GM21528 (cell line): ENCODE results near the gene EPB41L3.
"Not testable (repeated sequence)": the region's sequence is repeated elsewhere in the genome, so short reads cannot be mapped to it uniquely, and the experiment has no call there.

Experiments
- ATAC-seq: cut with Tn5 transposase; IDR thresholded peaks from one replicate; pipeline ENCODE4 v1.9.1; 2021; ENCODE audit warnings: mild to moderate bottlenecking, moderate library complexity; ENCODE audit not compliant: unreplicated experiment, low FRiP score

The EPB41L3 gene

DNA sequence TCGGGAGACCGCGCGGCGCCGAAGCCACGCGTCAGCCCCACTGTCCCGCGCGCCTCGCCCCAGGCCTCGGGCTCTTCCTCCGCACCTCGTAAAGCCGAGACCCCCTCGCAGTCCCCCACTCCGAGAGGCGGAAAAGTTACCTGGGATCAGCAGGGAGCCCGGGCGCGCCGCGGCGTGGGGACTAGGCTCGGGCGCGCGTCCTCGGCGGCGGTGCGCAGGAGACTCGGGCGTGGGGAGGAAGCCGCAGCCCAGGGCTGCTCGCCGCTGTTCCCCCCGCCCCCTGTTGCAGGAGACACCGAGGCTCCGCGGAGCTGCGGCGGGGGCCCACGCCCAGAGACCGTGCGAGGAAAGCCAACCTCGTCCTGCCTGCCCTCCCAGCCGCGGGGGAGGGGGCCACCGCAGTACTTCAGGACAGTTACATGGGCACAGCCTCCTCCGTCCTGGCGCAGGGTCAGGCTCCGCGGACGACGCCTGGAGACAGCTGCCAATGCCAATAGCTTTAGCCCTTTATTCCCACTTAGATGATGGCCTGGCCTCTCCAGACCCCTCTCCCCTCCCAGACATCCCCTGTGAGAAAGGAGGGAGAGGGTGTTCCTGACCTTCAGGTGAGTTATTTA is at the start of gene EPB41L3:
Gene EPB41L3, minus strand, starts transcription at position 225 of the 617 bp plus-strand sequence. CDS start 54,814 bp downstream, outside the sequence.
- ATAC-seq, result no peak

- no peak for ATAC-seq
Measured at GRCh38 chr18:5588529-5588928, 44.7 kb upstream of the EPB41L3 start.

GRCh38 chr18:5585653-5586052 is 41.9 kb upstream of the EPB41L3 start:
- ATAC-seq, result no peak

- no peak for ATAC-seq
Measured at GRCh38 chr18:5584746-5585417, 41.1 kb upstream of the EPB41L3 start.

DNA sequence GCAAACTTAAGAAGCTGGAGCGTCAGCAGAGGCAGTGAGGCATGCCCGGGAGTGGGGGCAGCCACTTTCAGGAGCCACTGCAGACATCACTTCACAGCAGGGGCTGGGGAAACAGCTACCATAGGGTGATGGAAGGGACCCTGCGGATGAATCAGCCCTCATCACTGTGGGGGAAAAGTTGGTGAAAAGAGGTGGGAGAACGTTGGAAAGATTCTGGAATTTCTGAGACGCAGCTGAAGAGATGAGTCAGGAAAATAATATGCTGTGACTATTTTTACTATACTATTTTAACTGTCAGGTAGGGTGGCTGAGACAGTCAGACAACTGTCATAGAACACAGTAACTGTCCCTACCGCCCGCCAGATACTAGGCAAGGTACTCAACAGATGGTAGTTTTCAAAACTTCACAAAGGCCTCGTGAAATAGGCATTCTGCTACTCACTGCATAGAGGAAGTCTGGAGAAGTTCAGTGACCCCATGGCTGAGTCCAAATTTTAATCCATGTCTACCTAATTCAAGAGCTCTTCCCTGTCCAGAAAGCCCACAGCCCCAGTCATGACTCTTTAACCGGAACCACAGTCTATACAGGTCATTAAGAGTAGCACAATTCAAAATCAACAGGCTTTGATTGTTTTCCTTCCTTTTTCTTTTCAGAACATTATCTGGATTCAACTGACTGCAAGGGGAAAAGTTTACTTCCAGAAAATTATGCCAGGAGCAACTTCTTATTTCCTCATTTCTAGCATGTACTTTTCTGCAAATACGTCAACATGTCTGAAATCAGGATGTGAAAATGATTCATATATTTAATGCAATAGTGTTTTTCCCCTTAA is 39.3 kb upstream of the EPB41L3 start:
- ATAC-seq, result no peak

DNA sequence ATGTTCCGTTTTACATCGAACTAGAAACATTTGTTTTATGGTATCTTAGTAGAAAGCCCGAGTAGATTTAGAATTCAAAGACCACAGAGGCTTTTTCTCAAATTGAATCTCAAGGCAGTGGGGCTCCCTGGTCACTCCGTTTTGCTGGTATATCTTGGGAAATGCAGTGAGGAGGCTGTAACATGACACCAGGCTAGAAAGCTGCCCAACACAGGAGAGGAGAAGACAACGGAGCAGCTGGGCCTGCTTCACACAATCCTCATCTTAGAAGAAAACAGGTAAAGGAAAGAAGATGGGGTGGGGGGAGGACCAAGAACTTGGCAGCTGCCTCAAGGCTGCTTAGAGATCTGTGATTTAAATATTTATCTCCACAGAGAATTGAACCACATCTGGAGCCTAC is 38.3 kb upstream of the EPB41L3 start:
- ATAC-seq, result no peak

- ATAC-seq, result no peak
Measured at GRCh38 chr18:5574843-5575242, 31.0 kb upstream of the EPB41L3 start.

DNA sequence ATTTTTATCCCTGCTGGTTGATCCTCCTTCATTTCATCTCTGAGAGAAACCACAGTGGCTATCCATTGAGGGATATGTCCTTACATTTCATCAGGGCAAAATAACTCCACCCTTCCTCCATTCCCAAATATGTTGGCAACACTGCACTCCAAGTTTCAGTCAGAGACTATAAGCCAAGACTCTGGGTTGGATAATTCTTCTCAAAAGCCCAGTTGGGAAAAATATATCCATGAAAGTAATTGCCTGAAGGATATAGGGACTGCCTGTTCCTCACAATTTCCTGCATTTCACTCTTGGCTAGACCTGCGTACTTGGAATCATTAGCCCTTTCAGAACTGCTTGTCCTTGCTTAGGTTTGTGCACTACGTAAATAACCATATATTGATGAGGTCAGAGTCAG is 27.9 kb upstream of the EPB41L3 start:
- no peak for ATAC-seq

DNA sequence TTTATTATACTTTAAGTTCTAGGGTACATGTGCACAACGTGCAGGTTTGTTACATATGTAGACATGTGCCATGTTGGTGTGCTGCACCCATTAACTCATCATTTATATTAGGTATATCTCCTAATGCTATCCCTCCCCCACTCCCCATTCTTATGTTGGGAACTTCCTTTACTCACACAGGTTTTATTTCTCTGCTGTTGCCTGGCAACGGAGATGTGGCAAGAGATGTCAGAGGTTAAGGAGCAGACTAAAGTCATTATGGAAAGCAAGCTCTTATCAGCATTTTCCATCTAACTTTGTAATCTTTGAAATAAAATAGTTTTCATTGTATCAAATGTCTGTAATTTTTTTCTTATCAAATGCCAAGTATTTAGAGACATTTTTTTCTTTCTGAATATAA is 26.8 kb upstream of the EPB41L3 start:
- ATAC-seq, result not testable (repeated sequence)

DNA sequence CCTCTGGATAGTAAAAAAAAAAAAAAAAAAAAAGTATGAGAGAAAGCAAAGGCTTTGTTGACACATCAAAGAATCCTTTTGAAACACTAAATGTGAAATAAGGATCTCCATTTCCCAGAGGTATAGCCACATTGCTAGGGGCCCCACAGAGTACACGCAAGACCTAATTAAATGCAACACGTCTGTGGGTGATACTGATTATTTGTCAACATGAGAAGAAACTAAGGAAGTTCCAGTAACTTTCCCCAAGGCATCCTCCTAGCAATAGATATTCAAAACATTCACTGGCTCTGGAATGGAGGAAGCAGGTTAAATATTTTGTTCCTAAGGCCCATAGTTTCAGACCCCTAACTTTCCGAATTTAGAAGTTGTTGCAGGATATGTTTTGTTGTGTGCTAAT is 24.6 kb upstream of the EPB41L3 start:
- ATAC-seq, result no peak

DNA sequence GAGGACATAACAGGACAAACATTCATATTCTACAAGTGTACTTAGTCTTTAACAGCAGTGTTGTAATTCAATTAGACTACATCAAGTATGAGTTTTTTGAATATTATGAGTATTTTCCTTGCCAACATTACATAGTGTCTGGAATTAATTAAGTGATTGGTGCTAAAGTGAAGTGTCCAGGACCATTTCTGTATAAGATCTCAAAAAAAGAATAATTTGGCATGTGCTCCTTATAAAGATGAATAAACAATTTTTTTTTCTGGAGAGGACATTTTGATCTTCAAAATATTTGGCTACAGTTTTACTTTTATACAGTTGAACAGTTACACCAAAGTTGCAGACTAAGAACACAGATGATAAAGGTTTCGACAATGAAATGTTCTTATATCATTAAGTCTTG is 15.1 kb upstream of the EPB41L3 start:
- ATAC-seq, result no peak

GRCh38 chr18:5556310-5556974 is 12.6 kb upstream of the EPB41L3 start:
- no peak for ATAC-seq

DNA sequence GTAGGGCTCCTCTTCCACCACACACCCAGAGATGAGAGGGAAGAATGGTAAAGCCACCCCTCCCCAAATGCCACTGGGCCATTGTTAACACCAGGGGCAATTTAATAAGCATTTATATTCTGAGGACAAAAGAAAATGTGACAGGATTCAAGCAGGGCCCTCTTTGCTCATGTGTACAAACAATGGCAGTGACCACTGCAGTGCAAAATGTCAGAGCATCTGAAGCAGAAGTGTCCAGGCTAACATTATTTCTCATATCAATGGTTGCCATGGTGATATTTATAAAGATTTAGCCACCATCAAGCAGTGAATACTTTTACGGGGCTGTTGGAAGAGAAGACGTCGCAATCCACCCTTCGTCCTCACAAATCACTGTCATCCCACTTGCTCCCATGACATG is 10.8 kb upstream of the EPB41L3 start:
- ATAC-seq, result no peak

DNA sequence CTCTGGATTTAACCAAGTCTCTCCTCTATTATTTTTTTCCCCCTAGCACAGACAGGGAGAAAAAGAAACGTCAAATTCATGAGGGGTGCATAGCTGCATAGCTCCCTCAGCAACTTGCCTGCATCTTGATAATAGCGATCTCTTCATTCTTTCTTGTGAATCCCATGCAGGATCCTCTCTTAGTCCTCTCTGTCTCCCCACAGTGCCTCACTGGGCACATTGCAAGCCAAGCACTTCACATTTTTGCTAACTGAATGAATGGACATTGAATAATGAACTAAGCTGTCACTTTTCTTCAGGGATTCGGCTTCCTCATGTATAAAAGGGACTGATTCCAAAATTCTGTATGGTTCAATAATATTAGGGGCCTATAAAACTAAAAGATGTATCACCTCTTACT is 2.9 kb upstream of the EPB41L3 start:
- ATAC-seq, result no peak

GRCh38 chr18:5543036-5543680 is 639 bp downstream of the EPB41L3 start:
- no peak for ATAC-seq

- no peak for ATAC-seq
Measured at GRCh38 chr18:5542515-5543035, 1.2 kb downstream of the EPB41L3 start.

DNA sequence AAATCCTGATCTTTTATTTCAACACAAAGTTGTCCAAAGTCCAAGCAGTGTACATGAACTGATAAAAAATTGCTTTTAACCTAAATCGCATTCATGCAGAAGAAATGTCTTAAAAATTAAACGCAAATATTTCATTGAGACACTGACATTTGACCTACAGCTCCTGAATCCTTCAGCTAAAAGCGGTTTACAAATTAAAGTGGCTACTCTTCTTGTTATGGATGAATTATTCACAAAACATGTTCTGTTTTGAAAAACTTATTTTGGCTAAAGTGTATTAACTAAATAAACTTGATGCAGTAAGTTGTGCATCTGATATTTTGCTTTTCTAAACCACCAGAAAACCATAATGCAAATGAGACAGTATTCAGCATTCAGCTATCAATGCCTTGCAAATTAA is 2.2 kb downstream of the EPB41L3 start:
- ATAC-seq, result no peak

DNA sequence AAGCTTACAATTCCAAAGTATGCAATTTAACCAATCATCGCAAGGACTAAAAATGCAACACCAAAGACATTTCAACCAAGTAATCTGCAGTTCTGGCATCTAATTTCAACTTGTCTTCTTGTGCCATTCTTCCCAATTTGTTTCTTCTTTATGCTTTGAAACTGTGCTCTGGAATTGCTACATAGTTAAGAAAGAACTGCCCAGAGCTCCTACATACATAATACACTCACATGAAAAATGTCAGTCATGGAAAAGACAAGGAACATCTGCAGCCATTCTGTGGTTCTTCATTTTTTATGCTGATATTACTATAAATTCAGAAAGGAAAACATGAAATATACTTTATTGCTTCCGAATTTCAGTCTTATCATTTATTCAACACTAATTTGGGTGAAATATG is 4.4 kb downstream of the EPB41L3 start:
- ATAC-seq, result no peak

GRCh38 chr18:5538544-5538943 is 5.3 kb downstream of the EPB41L3 start:
- no peak for ATAC-seq

GRCh38 chr18:5537860-5538259 is 5.9 kb downstream of the EPB41L3 start:
- ATAC-seq, result no peak
